Measurements from ENCODE around the gene GABBR1.
"Not testable (repeated sequence)": the region's sequence is repeated elsewhere in the genome, so short reads cannot be mapped to it uniquely, and the experiment has no call there.

Gene GABBR1

DNA sequence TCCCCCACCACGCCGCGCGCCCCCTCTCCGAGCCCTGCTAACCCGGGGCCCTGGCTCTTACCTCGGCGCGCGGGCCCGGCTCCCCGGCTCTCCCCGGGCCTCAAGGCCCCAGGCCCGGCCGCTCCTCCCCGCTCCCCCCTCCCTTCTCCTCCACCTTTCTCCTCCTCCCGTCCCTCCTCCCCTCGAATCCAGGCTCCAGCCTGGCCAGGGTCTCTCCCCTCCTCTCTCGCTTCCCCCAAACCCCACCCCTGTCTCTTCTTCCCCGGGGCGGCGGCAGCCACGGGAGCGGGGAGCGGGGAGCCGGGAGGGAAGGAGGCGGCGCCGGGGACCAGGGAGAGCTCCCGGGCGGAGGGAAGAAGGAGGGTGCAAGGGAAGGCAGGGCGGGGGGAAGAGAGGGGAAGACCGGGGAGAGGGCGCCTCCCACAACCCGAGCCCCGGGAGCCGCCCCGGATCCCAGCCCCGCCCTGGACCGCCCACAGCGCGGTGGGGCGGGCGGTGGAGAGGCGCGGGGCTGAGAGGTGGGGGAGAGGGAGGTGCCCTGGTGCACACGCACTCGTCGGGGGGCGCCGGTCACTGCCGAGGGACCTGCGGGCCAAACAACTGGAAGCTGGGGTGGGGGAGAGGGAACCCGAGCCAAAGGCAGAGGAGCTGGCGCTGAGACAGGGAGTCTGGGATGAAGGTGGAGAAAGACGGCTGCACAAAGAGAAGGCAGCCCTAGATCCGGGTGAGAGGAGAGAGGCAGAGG lies at the start of gene GABBR1:
GABBR1 (minus strand) TSS at position 395 of the 745 bp plus-strand sequence. CDS start 798 bp downstream, outside the sequence.
- FAIRE-seq: no peak

DNA sequence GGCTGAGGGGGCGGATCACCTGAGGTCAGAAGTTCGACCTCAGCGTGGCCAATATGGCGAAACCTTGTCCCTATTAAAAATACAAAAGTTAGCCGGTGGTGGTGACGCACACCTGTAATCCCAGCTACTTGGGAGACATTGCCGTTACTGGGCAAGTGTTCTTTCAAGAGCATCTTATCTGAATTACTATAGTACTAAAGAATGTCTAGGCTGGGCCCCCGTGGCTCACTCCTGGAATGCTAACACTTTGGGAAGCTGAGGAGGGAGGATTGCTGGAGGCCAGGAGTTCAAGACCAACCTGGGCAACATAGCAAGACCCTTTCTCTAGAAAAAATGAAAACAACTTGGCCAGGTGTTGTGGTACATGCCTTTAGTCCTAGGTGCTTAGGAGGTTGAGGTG lies 48.8 kb upstream of the GABBR1 start:
- FAIRE-seq: no peak

DNA sequence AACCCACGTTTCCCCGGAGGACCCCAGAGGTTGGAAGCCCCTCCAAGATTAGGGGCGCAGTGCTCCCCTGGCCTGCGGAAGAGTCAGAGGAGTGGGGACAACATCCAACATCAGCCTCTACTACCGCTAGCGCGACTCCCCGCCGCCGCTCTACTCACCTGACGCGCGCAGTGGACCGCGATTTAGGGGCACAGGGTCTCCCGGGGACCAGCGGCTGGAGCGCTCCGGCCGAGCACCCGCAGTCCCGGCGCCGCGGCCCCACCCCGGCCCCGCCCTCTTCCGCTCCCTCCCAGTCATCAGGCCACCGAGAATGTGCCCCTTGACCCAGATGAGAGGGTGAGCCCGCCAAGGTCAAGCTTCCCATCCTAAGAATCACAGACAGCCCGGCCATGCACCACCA lies 47.9 kb upstream of the GABBR1 start, which contains the start of gene ZFP57:
ZFP57 (minus strand) TSS at position 249 of the 400 bp plus-strand sequence. CDS start 4,149 bp downstream, outside the sequence.
- no peak for FAIRE-seq

GRCh38 chr6:29680416-29680815 lies 47.4 kb upstream of the GABBR1 start:
- no peak for FAIRE-seq

GRCh38 chr6:29679962-29680361 lies 47.0 kb upstream of the GABBR1 start:
- no peak for FAIRE-seq

DNA sequence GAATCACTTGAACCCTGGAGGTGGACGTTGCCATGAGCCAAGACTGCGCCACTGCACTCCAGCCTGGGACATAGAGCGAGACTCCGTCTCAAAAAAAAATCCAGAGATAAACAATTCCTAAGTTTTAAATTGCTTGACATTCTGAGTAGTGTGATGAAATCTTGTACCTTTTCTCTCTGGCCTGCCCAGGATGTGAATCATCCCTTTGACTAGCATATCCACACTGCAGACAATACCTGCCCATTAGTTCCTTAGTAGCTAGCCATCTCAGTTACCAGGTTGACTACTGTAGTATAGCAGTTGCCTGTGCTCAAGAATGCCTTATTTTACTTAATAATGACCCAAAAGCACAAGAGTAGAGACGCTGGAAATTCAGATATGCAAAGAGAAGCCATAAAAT lies 45.1 kb upstream of the GABBR1 start:
- FAIRE-seq: no peak

DNA sequence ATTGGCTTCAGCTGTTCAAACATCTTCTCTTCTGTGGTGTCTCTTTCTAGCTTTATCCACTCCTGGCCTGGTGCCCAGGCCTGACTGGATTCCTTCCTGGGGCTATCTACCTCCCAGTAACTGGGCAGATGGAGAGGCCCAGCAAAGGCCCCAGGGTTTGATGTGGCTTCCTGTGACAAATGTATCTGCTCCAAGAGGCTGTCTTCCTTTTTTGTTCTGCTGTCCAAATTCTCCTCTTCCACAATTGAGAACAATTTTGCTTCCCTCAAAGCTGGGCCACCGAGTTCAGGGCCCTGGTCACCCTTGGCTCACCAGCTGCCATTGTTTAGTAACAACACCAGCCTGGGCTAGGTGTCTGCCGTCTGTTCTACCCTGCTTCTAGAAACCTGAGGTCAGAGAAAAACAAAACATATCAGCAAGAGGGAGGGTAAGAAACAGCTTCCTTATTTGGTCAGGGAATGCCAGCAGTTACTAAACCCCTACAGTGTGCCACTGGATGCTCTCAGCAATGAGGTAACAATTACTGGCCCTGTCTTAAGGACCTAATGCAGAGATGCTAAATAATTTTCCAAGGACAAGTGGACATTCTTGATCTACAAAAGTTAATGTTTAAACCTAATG lies 44.1 kb upstream of the GABBR1 start:
- no peak for FAIRE-seq

GRCh38 chr6:29675561-29675960 lies 42.6 kb upstream of the GABBR1 start:
- no peak for FAIRE-seq

GRCh38 chr6:29674008-29674407 lies 41.0 kb upstream of the GABBR1 start:
- FAIRE-seq: no peak

DNA sequence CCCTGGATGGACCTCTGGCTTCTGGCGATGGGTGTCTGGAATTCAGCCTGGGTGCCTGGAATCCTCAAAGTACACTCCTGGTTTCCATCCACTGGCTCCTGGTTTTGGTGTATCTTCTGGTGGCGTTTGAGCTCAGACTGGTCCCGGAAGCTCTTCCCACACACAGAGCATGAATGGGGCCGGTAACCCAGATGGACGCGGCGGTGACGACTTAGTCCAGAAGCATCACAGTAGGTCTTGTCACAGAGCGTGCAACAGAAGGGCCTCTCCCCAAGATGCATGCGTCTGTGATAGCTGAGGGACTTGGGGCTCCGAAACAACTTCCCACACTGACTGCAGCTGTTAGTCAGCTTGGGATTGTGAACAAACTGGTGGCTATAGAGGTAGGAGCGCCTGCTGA lies 40.2 kb upstream of the GABBR1 start:
- no peak for FAIRE-seq

- FAIRE-seq: not testable (repeated sequence)
Observed at GRCh38 chr6:29672116-29672515, 39.1 kb upstream of the GABBR1 start.

DNA sequence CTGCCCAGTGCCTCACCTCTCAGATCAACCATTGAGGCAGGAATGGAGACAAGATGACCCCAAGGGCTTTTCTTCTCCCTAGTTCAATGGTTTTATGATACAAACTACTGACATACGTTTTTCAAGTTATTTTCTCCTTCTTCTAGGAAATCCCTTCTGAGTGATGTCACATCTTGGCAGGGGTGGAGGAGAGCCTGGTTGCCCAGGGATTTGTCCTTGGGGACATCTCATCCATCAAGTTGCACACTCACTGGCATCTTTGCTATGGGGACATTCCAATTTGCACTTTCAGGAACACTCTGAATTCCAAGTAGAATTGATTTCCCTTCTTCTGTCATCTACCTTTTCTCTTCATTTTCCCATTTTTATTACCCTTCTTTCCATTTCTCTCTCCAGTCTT lies 38.0 kb upstream of the GABBR1 start:
- FAIRE-seq: no peak

- no peak for FAIRE-seq
Observed at GRCh38 chr6:29667158-29667557, 34.2 kb upstream of the GABBR1 start.

- FAIRE-seq: no peak
Observed at GRCh38 chr6:29666826-29667130, 33.8 kb upstream of the GABBR1 start.

GRCh38 chr6:29665942-29666825 lies 33.2 kb upstream of the GABBR1 start:
- FAIRE-seq: no peak

DNA sequence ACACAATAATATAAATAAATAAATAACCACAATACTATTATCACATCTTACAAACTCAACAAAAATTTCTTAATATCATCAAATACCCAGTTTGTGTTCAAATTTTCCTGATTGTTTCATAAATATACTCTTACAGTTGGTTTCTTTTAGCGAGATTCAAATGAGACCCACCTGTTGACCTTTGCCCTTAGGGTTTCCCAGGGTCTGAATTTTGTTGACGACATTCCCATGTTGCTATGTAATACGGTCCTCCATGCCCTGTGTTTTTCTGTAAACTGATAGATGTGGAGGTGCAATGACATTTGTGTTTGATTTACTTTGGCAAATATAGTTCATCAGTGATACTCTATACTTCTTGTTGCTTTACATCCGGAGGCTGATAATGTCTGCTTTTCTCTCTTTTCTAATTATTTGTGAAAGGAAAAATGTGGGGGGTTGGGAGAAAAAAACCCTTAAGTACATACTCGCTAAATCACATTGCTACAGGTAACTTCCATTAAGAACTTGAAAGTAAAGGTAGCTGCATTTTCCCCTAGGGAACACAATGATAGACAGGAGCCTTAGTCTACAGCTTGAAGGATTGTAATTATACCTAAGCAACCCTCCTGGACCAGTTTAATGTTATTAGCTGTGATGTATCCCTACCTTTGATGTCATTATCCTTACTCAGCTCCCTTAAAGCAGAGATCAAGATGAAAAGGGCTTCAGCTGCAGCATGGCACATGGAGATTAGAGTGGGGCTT lies 30.5 kb upstream of the GABBR1 start:
- FAIRE-seq: no peak

DNA sequence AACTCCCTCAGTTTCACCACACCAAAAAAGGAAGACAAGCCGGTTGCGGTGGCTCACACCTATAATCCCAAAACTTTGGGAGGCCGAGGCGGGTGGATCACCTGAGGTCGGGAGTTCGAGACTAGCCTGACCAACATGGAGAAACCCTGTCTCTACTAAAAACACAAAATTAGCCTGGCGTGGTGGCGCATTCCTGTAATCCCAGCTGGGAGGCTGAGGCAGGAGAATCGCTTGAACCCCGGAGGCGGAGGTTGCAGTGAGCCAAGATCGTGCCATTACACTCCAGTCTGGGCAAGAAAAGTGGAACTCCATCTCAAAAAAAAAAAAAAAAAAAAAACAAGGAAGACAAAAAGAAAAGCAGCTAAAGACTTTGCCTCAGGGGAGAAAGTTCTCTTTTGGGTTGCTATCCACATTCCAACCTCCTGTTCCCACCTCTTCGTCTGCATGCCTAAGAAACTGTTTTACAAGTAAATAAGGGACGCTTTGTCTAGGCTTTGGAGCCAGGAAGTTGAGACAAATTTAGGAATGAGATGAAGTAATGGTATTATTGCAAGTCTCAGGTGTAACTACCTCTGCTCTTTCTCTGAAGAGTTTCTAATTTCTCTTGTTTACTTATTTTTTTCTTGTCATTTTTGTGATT lies 28.6 kb upstream of the GABBR1 start:
- FAIRE-seq: not testable (repeated sequence)

DNA sequence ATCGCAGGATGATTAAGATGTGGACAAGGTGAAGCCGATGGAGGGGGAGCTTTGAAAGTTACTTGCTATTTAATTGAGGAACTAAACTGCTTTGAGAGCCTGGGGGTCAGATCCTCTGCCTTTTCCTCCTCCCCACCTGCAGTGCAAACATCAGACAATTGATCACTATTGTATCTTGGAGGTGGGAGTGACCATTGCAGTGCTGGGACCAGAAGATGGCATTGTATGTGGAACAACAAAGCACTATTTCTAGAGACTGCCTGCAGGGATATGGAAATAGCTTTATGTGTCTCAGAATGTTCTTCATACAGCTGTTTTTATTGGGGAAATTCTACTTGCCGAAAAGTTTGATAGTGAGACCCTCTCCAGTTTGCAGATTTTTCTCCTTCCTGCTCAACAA lies 28.1 kb upstream of the GABBR1 start:
- no peak for FAIRE-seq

DNA sequence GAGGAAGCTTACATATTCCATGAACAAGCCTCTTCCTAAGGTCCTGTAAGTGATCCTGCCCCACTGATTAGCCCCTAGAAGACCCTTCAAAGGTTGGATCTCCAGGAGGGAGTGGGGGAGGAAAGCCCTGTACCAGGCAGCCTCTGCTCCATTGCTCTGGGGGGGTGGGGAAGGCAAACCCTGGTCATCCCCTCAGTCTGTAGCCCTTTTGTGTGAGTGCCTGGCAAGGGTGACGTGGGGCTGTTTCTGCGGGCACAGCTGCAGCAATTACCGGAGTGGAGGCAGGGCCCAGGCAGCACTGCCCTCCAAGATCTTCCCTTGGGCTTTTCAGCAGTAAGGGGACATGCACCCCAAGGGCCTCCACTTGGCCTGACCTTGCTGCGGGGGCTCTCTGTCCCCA lies 23.8 kb upstream of the GABBR1 start, which contains the start of gene MOG:
MOG (plus strand) TSS at position 295 of the 400 bp plus-strand sequence. CDS start 118 bp downstream, outside the sequence.
- FAIRE-seq: no peak

GRCh38 chr6:29656157-29656556 lies 23.2 kb upstream of the GABBR1 start:
- FAIRE-seq: no peak

- FAIRE-seq: no peak
Observed at GRCh38 chr6:29655658-29656057, 22.7 kb upstream of the GABBR1 start.

GRCh38 chr6:29653452-29654038 lies 20.6 kb upstream of the GABBR1 start:
- peak; percentile 64 for FAIRE-seq
